DLD1 (cell line): ENCODE measurements around the gene SLC35F6.
"Not testable (repeated sequence)": the region's sequence is repeated elsewhere in the genome, so short reads cannot be mapped to it uniquely, and the experiment has no call there.

Experiments used
- in situ Hi-C: cut with HindIII; loops from 2 replicates; pipeline ENCODE4 v1.10.0; 2017; ENCODE audit warnings: low sequenced_read_pairs

The SLC35F6 gene

GRCh38 chr2:26754972-26755670 is 9.0 kb upstream of the SLC35F6 start:
- in situ Hi-C loops, result no loop called here

DNA sequence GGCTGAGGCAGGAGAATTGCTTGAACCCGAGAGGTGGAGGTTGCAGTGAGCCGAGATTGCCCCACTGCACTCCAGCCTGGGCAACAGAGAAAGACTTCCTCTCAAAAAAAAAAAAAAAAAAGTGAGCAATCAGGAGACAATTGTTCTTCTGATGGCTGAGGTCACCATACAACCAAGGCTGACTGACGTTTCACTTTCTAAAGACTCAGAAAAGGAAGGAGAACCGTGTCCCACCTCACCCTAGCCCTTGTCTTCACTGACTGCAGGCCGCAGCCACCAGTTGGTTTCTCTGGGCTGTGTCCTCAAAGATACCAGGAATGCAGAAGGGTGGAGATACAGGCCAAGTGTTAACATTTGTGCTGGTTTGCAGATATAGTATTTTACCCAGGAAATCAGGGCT is 7.7 kb upstream of the SLC35F6 start:
- in situ Hi-C loops, result no loop called here

DNA sequence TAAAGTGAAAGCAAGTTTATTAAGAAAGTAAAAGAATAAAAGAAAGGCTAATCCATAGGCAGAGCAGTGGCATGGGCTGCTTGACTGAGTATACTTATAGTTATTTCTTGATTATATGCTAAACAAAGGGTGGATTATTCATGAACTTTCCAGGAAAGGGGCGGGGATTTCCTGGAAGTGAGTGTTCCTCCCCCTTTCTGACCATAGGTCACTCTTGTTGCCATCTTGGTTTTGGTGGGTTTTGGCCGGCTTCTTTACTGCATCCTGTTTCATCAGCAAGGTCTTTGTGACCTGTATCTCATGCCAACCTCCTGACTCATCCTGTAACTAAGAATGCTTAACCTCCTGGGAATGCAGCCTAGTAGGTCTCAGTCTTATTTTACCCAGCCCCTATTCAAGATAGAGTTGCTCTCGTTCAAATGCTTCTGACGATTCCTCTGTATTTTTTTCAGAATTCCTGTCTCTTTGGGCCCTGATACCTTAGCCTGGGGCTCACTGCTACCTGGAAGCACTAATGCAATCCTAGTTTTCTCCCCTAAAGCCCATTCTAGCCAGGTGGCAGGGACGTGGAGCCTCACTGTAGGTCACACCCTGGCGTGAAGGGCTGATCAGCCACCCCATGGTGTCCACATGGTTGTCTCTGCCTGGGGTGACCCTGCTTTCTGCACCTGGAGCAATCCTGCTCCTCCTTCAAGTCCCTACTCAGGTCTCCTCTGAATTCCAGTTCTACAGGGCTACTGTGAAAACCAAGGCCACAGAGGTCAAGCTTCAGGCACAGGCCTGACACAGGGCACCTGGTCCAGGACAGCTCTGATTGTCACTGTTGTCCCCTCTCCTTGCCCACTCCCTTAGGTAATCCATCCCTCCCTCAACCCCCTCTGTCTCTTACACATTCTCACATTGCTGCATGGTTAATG is 6.0 kb upstream of the SLC35F6 start:
- in situ Hi-C loops, result no loop called here

DNA sequence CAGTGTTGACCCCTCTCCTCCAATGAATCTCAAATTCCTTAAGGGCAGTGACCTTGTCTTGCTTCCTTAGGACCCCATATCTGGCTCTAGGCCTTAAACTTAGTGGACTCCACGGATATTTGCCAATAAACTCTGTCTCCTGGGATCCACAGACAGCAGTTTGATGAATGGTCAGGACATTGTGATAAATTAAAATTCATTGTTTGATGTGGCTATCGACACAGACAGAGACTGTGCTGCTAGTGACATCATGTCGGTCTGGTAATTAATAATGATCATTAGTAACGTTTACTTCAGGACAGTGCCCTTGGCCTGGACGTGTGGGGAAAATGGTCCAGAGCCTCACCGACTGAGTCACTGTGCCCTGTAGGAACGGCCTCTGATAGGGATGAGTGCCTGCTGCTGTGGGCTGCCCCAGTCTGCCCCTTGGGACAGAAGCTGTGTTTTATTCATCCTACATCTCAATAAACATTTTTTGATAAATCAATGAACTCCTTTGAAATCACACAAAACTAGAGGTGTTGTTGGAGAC is 5.2 kb upstream of the SLC35F6 start:
- in situ Hi-C loops, result no loop called here

DNA sequence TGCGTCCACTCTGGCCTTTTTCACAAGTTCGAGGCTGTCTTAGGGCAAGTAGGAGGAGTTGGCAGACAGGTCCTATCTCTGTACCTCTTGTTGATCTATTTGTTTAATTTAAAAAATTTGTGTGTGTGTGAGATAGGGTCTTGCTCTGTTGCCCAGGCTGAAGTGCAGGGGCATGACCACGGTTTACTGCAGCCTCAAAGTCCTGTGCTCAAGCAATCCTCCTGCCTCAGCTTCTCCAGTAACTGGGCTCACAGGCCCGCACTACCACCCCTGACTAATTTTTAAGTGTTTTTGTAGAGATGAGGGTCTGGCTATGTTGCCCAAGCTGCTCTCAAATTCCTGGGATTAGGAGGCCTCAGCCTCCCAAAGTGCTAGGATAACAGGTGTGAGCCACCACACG is 4.2 kb upstream of the SLC35F6 start:
- in situ Hi-C loops, result no loop called here

DNA sequence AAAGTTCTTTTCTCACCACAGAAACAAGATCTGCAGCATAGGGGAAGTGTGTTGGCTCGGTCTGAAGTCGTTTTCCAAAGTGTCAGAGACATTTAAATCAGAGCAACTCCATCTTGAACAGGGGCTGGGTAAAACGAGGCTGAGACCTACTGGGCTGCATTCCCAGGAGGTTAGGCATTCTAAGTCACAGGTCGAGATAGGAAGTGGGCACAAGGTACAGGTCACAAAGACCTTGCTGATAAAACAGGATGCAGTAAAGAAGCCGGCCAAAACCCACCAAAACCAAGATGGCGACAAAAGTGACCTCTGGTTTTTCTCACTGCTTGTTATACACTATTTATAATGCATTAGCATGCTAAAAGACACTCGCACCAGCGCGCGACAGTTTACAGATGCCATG is 3.1 kb upstream of the SLC35F6 start:
- in situ Hi-C loops, result not testable (repeated sequence)

DNA sequence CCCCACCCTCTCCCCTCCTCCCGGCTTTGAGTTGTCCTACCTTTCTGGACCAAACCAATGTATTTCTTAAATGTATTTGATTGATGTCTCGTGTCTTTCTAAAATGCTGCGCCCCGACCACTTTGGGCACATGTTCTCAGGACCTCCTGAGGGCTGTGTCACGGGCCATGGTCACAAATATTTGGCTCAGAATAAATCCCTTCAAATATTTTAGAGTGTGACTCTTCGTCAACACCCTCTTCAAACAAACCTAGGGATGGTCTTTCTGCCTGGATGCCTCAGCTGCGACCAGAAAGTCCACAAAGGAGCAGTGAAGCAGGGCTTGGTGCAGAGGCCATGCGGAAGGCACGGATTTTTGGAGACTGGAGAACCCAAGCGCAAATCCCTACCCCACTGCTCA is 1.1 kb upstream of the SLC35F6 start:
- in situ Hi-C loops, result no loop called here

- in situ Hi-C loops, result no loop called here
Observed at GRCh38 chr2:26764906-26765305, 822 bp downstream of the SLC35F6 start.

- in situ Hi-C loops, result no loop called here
Observed at GRCh38 chr2:26765475-26766200, 1.6 kb downstream of the SLC35F6 start.

- in situ Hi-C loops, result no loop called here
Observed at GRCh38 chr2:26767129-26767528, 3.0 kb downstream of the SLC35F6 start.

DNA sequence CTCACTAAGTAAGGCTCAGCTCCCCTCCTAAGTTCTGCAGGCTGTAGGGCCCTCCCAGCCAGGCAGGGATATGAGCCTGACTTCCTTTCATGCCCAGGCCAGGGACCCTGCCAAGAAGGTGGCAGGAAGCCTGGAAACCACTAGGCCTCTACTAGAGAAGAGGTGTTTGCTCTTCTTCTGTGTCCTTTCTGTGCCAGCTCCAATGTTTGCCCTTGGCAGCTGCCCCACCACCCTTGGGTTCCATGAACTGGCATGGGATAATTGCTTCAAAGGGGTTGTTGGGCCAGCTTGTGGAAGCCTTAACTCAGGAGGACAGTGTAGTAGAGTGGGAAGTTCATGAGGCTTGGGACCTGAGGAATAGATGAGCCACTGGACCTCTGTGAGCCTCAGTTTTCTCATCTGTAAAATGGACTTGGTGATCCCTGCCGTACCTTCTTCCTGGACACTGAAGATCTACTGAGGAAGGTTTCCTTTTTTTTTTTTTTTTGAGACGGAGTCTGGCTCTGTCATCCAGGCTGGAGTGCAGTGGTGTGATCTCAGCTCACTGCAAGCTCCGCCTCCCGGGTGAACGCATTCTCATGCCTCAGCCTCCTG is 3.9 kb downstream of the SLC35F6 start:
- in situ Hi-C loops, result no loop called here

DNA sequence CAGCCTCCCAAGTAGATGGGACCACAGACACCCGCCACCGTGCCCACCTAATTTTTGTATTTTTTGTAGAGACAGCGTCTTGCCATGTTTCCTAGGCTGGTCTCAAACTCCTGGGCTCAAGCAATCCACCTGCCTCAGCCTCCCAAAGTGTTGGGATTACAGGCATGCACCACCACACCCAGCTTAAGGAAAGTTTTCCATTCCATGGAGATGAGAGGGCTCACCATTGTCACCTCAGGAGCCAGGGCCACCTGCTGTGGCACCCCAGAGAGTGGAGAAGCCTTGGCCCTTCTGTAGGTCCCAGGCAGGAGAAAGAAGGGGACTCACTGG is 4.6 kb downstream of the SLC35F6 start:
- in situ Hi-C loops, result no loop called here

- in situ Hi-C loops, result no loop called here
Observed at GRCh38 chr2:26769089-26769761, 5.1 kb downstream of the SLC35F6 start.

GRCh38 chr2:26770986-26771586 is 7.0 kb downstream of the SLC35F6 start:
- in situ Hi-C loops, result no loop called here

DNA sequence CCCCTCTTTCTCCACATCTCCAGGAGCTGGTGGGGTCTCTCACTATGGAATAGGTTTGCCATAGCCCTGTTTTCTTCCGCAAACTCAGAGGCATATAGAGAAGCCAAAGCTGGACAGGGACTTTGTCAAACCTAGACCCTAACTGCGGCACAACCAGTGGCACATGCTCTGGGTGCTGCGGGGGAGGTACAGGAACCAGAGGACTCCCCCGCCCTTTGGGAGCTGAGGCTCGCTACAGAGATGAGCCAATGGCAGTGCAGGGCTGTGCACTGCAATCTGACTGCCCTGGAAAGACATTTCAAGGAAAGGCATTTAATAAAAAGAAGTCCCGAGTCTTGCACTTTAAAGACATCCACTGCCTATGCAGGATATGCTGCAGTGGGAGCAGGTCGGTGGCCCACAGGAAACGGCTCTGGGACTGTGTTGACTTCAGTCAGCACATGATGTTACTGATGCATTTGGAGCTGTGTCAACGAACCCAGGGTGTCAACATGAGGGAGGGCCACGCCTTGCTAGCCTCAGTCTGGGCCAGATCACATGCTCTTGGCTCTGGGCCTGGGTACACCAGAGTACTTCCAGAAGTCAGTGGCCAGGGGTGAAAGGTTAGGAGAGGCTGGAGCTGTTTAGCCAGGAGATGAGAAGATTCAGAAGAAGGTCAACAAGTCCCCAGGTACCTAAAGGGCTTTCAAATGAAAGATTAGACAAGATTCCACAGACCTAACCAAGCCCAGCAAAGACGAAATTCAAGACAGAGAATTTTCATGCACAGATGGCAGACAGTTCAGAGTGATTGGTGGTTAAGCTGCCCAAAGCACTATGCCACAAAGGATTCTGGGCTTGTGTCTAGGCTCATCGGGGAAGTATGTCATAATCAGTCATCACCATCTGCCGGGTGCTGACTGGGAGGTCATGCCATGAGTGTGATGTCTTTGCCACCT is 8.2 kb downstream of the SLC35F6 start:
- in situ Hi-C loops, result no loop called here

- in situ Hi-C loops, result no loop called here
Observed at GRCh38 chr2:26776195-26776800, 12.2 kb downstream of the SLC35F6 start.

- in situ Hi-C loops, result no loop called here
Observed at GRCh38 chr2:26778098-26778497, 14.0 kb downstream of the SLC35F6 start.

- in situ Hi-C loops, result no loop called here
Observed at GRCh38 chr2:26778507-26778906, 14.4 kb downstream of the SLC35F6 start.
